Motor neuron (in vitro differentiated cells): ENCODE data around the gene RPL13. TPM values are rescaled to one million over a fixed set of nuclear protein-coding genes. Genes with fewer than 3 reads are reported as not detected.

ENCODE experiments used
- ATAC-seq, 8 experiments: fragments of 200-7000 bp; cut with Tn5 transposase; replicated peaks in 6 of 8; 2 replicates each; pipeline ENCODE4 v1.8.0; 2021; ENCODE audit warnings: mild to moderate bottlenecking in 8 of 8, moderate library complexity in 8 of 8
- H3K27ac ChIP-seq, 2 donors: fragments of 250-450 bp; sonication (Bioruptor Pico); 2 replicates each; pipeline ENCODE4 v1.9.0; 2021; ENCODE audit warnings: antibody characterized with exemption in 2 of 2, mild to moderate bottlenecking in 2 of 2, moderate library complexity in 1 of 2
- H3K4me1 ChIP-seq, 2 donors: fragments of 250-450 bp; sonication (Bioruptor Pico); replicated peaks in 1 of 2; 2 replicates each; pipeline ENCODE4 v1.6.1; 2021; ENCODE audit warnings: antibody characterized with exemption in 2 of 2, mild to moderate bottlenecking in 2 of 2, moderate library complexity in 1 of 2
- H3K4me3 ChIP-seq, 5 donors: fragments of 250-450 bp; sonication (Bioruptor Pico); 2 replicates each; pipeline ENCODE4 v1.9.0; 2021; ENCODE audit warnings: antibody characterized with exemption in 5 of 5, mild to moderate bottlenecking in 5 of 5, moderate library complexity in 4 of 5
- WGBS, 10 experiments: fragments of 450-650 bp; shearing (Covaris generic); methylation state at CpG; one replicate each; pipeline ENCODE4 v1.0.0; 2022; 5-methylcytosine and 5-hydroxymethylcytosine counted together
- in situ Hi-C, 9 experiments: fragments of 400-800 bp; cut with MboI; loops; one replicate each; pipeline ENCODE4 v1.15.0; 2021; ENCODE audit warnings: low sequenced_read_pairs in 9 of 9, low pct_unique_long_range_greater_than_20kb in 2 of 9; ENCODE audit not compliant: unreplicated experiment in 9 of 9
- total RNA-seq, 8 experiments: library from RNA; unstranded; fragments of 300-600 nt; gene quantifications; 2 replicates each; pipeline versions ENCODE4 v1.2.3 to v1.2.4, GENCODE V29; 2022

The RPL13 gene
- total RNA-seq, 8 experiments from 2014 or later = 1,624 to 3,284 (median 2,183) TPM

GRCh38 chr16:89593841-89594240 is 33.4 kb downstream of the RPL13 start:
- H3K27ac ChIP-seq = no peak overlapping the region
- no peak for ATAC-seq
- 57 to 100% (median 92%) methylated on average over 2 to 8 of the region's 15 CpGs; no CpG with 5 or more reads in 3 of the 10 experiments for WGBS, 10 experiments
- H3K4me1 ChIP-seq = peaks cover 13 to 14% of the 10 kb centered on the region in 2 donors
- no peak overlapping the region for H3K4me3 ChIP-seq
- in situ Hi-C loops = no loop called here

- H3K27ac ChIP-seq = no peak overlapping the region
- WGBS, 10 experiments = 83 to 100% (median 90%) methylated on average over 6 to 25 of the region's 47 CpGs; no CpG with 5 or more reads in 5 of the 10 experiments
- no peak for ATAC-seq
- in situ Hi-C loops = no loop called here
- H3K4me1 ChIP-seq = peaks cover 27 to 28% of the 10 kb centered on the region in 2 donors
- H3K4me3 ChIP-seq = no peak overlapping the region
Observed at GRCh38 chr16:89595330-89596060, 35.0 kb downstream of the RPL13 start.

- ATAC-seq = peak in 1 of 8 experiments; percentile 9
- Histone ChIP-seq H3K4me3 (no peak overlapping the region), H3K27ac (no peak overlapping the region), H3K4me1 (peaks cover 29 to 32% of the 10 kb centered on the region in 2 donors)
- 68 to 100% (median 85%) methylated on average over 2 to 11 of the region's 25 CpGs; no CpG with 5 or more reads in 4 of the 10 experiments for WGBS, 10 experiments
- in situ Hi-C loops = no loop called here
Observed at GRCh38 chr16:89596061-89596689, 35.7 kb downstream of the RPL13 start.

- Histone ChIP-seq H3K4me1 (peaks cover 37 to 38% of the 10 kb centered on the region in 2 donors), H3K4me3 (no peak overlapping the region), H3K27ac (peak overlapping the region in 1 of 2 donors; percentile 22)
- ATAC-seq = no peak
- in situ Hi-C loops = no loop called here
- 73 to 100% methylated on average over 1 to 3 of the region's 19 CpGs; no CpG with 5 or more reads in 8 of the 10 experiments for WGBS, 10 experiments
Observed at GRCh38 chr16:89596957-89597649, 36.6 kb downstream of the RPL13 start.

DNA sequence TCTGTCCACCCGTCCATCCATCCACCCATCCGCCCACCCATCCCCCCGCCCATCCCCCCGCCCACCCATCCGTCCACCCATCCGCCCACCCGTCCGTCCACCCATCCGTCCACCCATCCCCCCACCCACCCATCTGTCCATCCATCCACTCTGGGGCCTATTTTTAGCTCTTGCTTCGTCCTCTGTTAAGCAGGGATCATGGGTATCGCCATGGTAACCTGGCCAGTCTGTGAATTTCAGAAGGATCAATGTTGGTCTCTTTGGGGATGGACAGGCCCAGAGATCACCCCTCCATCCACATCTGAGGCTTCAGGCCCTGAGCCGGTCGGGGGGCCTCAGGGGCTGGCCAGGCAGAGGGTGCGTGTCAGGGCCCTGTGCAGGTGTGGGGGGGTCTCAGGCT is 37.7 kb downstream of the RPL13 start:
- in situ Hi-C loops = no loop called here

GRCh38 chr16:89599451-89599858 is 39.0 kb downstream of the RPL13 start:
- peak; percentile 16 to 86 (median 44) for ATAC-seq
- peak overlapping the region; percentile 70 to 78 for H3K27ac ChIP-seq
- in situ Hi-C loops = no loop called here

More for the DNA sequence above, 37.7 kb downstream of the RPL13 start:
- H3K4me3 ChIP-seq = no peak overlapping the region
- peak in 6 of 8 experiments; percentile 2 to 22 (median 8) for ATAC-seq
- no CpG with 5 or more reads among the region's 14 CpGs for WGBS, 10 experiments
- peak overlapping the region in 1 of 2 donors; percentile 89 for H3K27ac ChIP-seq
- H3K4me1 ChIP-seq = peaks cover 48 to 49% of the 10 kb centered on the region in 2 donors

DNA sequence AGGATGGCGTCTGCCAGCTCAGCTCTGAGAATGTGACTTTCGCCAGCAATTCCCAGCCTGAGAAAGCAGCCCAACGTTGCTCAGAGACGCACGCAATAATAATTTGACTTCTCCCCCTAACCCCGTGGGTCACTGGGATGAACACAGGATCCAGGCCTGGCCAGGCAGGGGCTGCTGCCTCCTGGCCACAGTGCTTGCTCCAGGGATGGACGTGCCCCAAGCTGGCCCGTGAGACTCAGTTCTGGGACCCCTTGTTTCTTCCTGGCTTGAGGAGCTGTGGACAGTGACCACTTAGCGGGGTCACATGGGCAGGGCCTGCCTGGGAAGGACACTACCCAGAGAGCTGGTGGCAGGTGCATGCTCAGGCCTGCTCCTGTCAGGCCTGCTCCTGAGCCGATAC is 39.4 kb downstream of the RPL13 start:
- H3K4me1 ChIP-seq = peaks cover 51 to 53% of the 10 kb centered on the region in 2 donors
- in situ Hi-C loops = no loop called here
- 80 to 100% (median 82%) methylated on average over 1 to 2 of the region's 10 CpGs; no CpG with 5 or more reads in 6 of the 10 experiments for WGBS, 10 experiments
- H3K4me3 ChIP-seq = no peak overlapping the region
- H3K27ac ChIP-seq = peak overlapping the region; percentile 70 to 78
- no peak for ATAC-seq

More at GRCh38 chr16:89599451-89599858, 39.0 kb downstream of the RPL13 start:
- no peak overlapping the region for H3K4me3 ChIP-seq
- 29 to 60% methylated on average over 1 to 3 of the region's 8 CpGs; no CpG with 5 or more reads in 8 of the 10 experiments for WGBS, 10 experiments
- peaks cover 48 to 50% of the 10 kb centered on the region in 2 donors for H3K4me1 ChIP-seq

- Histone ChIP-seq H3K4me1 (peaks cover 57 to 58% of the 10 kb centered on the region in 2 donors), H3K27ac (peak overlapping the region; percentile 70 to 78), H3K4me3 (no peak overlapping the region)
- no peak for ATAC-seq
- 94 to 100% (median 98%) methylated on average over 2 to 9 of the region's 12 CpGs; no CpG with 5 or more reads in 7 of the 10 experiments for whole genome bisulfite sequencing, 10 experiments
- in situ Hi-C loops = no loop called here
Observed at GRCh38 chr16:89600427-89600826, 39.9 kb downstream of the RPL13 start.

GRCh38 chr16:89600956-89601355 is 40.5 kb downstream of the RPL13 start:
- in situ Hi-C loops = no loop called here
- Histone ChIP-seq H3K4me1 (peaks cover 62 to 63% of the 10 kb centered on the region in 2 donors), H3K4me3 (no peak overlapping the region), H3K27ac (peak overlapping the region; percentile 70 to 78)
- ATAC-seq = no peak
- WGBS, 10 experiments = 0 to 84% (median 61%) methylated on average over 1 to 5 of the region's 8 CpGs; no CpG with 5 or more reads in 4 of the 10 experiments

- 0 to 61% (median 36%) methylated on average over 1 to 15 of the region's 22 CpGs; no CpG with 5 or more reads in 4 of the 10 experiments for WGBS, 10 experiments
- in situ Hi-C loops = no loop called here
- H3K27ac ChIP-seq = peak overlapping the region; percentile 88
- no peak overlapping the region for H3K4me3 ChIP-seq
- no peak for ATAC-seq
- H3K4me1 ChIP-seq = peaks cover 59 to 60% of the 10 kb centered on the region in 2 donors
Observed at GRCh38 chr16:89601906-89602272, 41.4 kb downstream of the RPL13 start.

DNA sequence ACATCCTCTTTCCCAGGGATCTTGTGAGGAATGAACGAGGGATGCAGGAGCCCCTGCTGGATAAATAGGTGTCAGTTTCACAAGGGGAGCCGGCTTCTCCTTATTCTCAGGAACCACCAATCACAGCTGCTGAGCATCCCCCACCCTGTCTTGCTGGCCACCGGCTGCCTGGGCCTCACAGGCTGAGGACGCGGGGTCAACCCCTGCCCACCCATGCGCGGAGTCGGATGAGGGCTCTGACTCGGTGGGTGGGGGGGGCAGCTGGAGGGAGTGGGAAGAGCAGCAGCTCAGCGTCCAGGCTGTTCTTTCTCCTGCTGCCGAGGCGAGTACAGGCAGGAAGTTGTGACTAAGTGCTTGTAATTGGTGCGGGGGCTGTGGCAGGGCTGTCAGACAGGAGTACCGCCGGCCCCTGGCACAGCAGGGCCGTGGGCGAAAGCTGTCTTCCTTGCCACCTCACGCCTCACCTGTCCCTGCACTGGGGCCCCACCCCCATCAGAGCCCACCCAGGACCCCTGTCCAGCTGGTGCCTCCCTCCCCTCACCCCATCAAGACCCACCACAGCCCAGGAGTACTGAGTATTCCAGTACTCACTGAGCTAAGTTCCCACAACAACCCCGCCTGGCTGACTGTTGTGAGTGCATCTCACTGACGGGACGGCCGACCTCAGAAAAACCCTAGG is 41.9 kb downstream of the RPL13 start:
- Histone ChIP-seq H3K27ac (peak overlapping the region; percentile 88), H3K4me1 (peaks cover 54 to 55% of the 10 kb centered on the region in 2 donors), H3K4me3 (no peak overlapping the region)
- ATAC-seq = peak; percentile 53 to 92 (median 88)
- in situ Hi-C loops = no loop called here
- WGBS, 10 experiments = 0 to 20% (median 8%) methylated on average over 2 to 4 of the region's 22 CpGs; no CpG with 5 or more reads in 7 of the 10 experiments

GRCh38 chr16:89602952-89603590 is 42.6 kb downstream of the RPL13 start:
- 100% methylated on average over 2 of the region's 5 CpGs; no CpG with 5 or more reads in 9 of the 10 experiments for WGBS, 10 experiments
- no peak for ATAC-seq
- in situ Hi-C loops = no loop called here

More at GRCh38 chr16:89602952-89603590, 42.6 kb downstream of the RPL13 start:
- Histone ChIP-seq H3K4me3 (no peak overlapping the region), H3K4me1 (peaks cover 54 to 55% of the 10 kb centered on the region in 2 donors), H3K27ac (peak overlapping the region; percentile 63 to 88)
